Activated CD4-positive, alpha-beta memory T cell treated with anti-CD3 and anti-CD28 coated beads, Interleukin-2, amount 10 ng/mL, durations not matched to agents 7 days and 5 days (primary cell): Measurements from ENCODE around the gene PHACTR1. TPM values are rescaled to one million over a fixed set of nuclear protein-coding genes. Genes with fewer than 3 reads are reported as not detected.
"Not testable (repeated sequence)": the region's sequence is repeated elsewhere in the genome, so short reads cannot be mapped to it uniquely, and the experiment has no call there.

Experiments
- CTCF ChIA-PET: fragments of 350-600 bp; sonication (Branson Sonifier 250); formaldehyde crosslinking; loops from one replicate; lab custom pipeline; 2021; ENCODE audit warnings: antibody characterized with exemption, inconsistent platforms; lab: Charles Lee
- POLR2A ChIA-PET: fragments of 350-600 bp; sonication (Branson Sonifier 250); formaldehyde crosslinking; loops from one replicate; lab custom pipeline; 2021; ENCODE audit warnings: antibody characterized with exemption; lab: Charles Lee
- DNase-seq: peaks from one replicate; pipeline ENCODE4 v3.0.0-alpha.2; 2020
- H3K27ac Mint-ChIP-seq: one replicate; pipeline ENCODE4 v1.8.0; 2021; ENCODE audit warnings: mild to moderate bottlenecking, mixed read lengths
- H3K27me3 Mint-ChIP-seq: one replicate; pipeline ENCODE4 v1.8.0; 2021; ENCODE audit warnings: mixed read lengths
- H3K36me3 Mint-ChIP-seq: one replicate; pipeline ENCODE4 v1.8.0; 2021; ENCODE audit warnings: low read depth, mixed read lengths
- H3K4me1 Mint-ChIP-seq: one replicate; pipeline ENCODE4 v1.8.0; 2021; ENCODE audit warnings: mixed read lengths
- H3K4me3 Mint-ChIP-seq: one replicate; pipeline ENCODE4 v1.8.0; 2021; ENCODE audit warnings: mild to moderate bottlenecking, mixed read lengths
- H3K9me3 Mint-ChIP-seq: one replicate; pipeline ENCODE4 v1.8.0; 2021; ENCODE audit warnings: mixed read lengths
- total RNA-seq, 2 experiments: library from RNA; stranded (reverse); gene quantifications; one replicate each; pipeline ENCODE4 v1.2.3, GENCODE V29; 2021

The PHACTR1 gene
- total RNA-seq, 2 experiments from 2014 or later, result 0.33 to 0.53 TPM

DNA sequence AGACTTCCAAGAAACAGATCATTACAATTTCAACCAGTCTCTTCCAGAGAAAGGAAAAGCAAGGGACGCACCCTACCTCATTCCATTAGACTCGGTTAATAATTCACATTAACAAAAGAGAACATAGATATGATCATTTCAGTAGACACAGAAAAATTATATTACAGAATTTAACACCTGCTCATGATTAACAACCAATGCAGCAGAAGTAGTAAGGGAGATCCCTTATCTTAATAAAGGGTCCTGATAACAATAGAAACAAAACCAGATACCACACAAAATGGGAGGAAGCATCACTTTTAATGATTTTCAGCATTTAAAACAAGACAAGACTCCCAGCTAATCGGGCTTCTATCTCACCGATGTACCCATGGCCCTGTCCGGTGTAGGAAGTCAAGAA is 396.8 kb downstream of the PHACTR1 start:
- Mint-ChIP-seq H3K36me3 (no peaks in the 10 kb centered on the region), H3K4me3 (no peak overlapping the region), H3K9me3 (no peaks in the 10 kb centered on the region), H3K27ac (no peak overlapping the region), H3K27me3 (peaks cover 24% of the 10 kb centered on the region), H3K4me1 (no peaks in the 10 kb centered on the region)
- DNase-seq, result no peak
- ChIA-PET POLR2A (no interaction called here), CTCF (no interaction called here)

DNA sequence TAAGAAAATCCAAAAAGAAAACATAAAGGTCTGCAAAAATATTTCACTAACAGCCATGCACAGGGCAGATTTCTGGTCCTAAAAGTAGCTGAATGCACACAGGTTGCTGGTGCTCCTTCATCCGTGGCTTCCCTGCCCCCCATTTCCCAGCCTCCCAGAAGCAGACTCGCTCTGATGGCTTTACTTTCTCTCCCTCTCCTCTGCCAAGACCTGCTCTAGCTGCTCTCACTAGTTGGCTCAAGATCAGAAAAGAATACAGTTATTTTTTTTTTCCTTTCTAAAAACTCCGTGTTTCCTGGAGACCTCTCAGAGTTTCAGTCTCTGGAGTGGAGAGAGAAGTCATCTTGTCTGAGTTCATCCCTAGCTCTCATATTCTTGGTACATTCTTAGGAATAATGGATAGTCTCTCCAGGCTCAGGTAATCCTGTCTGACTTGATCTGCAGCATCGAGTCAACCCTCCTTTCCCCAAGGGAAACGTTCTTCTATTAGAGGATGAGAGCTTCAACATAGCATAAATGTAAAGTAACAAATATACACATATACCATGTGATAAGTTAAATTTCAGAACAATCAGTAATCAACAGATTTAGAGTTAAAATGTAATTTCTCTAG is 397.5 kb downstream of the PHACTR1 start:
- POLR2A ChIA-PET, result no interaction called here
- Mint-ChIP-seq H3K36me3 (no peaks in the 10 kb centered on the region), H3K4me3 (no peak overlapping the region), H3K4me1 (no peaks in the 10 kb centered on the region), H3K27ac (no peak overlapping the region), H3K9me3 (no peaks in the 10 kb centered on the region), H3K27me3 (peaks cover 24% of the 10 kb centered on the region)
- DNase-seq, result no peak
- CTCF ChIA-PET, result no interaction called here

GRCh38 chr6:13116155-13116554 is 399.6 kb downstream of the PHACTR1 start:
- no peaks in the 10 kb centered on the region for H3K4me1 Mint-ChIP-seq
- H3K27ac Mint-ChIP-seq, result no peak overlapping the region
- H3K36me3 Mint-ChIP-seq, result no peaks in the 10 kb centered on the region
- H3K27me3 Mint-ChIP-seq, result peaks cover 28% of the 10 kb centered on the region
- no peak for DNase-seq
- ChIA-PET POLR2A (no interaction called here), CTCF (no interaction called here)
- no peak overlapping the region for H3K4me3 Mint-ChIP-seq
- H3K9me3 Mint-ChIP-seq, result no peaks in the 10 kb centered on the region

DNA sequence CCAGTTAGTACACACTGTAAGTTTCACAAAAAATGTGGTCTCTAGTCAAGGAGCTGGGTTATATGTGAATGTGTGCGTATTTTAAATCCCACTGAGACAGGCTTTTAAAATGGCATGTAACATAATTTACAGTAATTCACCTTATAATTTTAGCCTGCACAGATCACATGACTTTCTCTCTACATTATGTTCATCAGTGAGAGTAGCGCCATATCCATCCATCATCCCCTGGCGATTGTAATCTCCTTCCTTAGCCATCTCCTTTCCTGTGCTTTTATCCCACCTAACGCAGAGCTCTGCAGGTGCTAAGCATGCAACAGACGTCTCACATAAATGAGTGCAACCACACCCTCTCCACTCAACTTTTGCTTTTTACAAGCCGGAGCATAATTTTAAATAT is 401.0 kb downstream of the PHACTR1 start:
- ChIA-PET POLR2A (no interaction called here), CTCF (no interaction called here)
- no peak overlapping the region for H3K4me3 Mint-ChIP-seq
- H3K27ac Mint-ChIP-seq, result no peak overlapping the region
- no peaks in the 10 kb centered on the region for H3K9me3 Mint-ChIP-seq
- no peak for DNase-seq
- no peaks in the 10 kb centered on the region for H3K4me1 Mint-ChIP-seq
- no peaks in the 10 kb centered on the region for H3K36me3 Mint-ChIP-seq
- H3K27me3 Mint-ChIP-seq, result peaks cover 17% of the 10 kb centered on the region

DNA sequence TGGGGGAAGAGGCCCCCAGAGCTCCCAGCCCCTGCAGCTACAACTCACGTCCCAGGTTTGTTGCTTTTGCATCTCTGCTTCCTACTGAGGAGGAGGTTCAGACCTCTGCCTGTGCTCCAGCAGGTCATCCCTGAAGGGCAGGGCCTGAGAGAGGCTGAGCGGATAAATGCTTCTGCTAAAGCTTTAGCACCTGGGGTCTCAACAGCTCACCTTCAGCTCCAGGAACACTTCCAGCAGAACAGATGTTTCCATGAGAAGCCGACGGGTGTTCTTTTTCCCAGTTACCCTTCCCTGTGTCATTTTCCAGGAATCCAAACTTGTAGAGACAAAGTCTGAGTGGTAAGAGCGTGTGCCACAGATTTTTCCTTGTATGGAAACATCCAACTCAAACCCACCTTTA is 403.0 kb downstream of the PHACTR1 start:
- no peaks in the 10 kb centered on the region for H3K4me1 Mint-ChIP-seq
- no peak for DNase-seq
- H3K36me3 Mint-ChIP-seq, result no peaks in the 10 kb centered on the region
- no peak overlapping the region for H3K4me3 Mint-ChIP-seq
- H3K9me3 Mint-ChIP-seq, result no peaks in the 10 kb centered on the region
- H3K27ac Mint-ChIP-seq, result no peak overlapping the region
- CTCF ChIA-PET, result no interaction called here
- POLR2A ChIA-PET, result no interaction called here
- H3K27me3 Mint-ChIP-seq, result peaks cover 21% of the 10 kb centered on the region

DNA sequence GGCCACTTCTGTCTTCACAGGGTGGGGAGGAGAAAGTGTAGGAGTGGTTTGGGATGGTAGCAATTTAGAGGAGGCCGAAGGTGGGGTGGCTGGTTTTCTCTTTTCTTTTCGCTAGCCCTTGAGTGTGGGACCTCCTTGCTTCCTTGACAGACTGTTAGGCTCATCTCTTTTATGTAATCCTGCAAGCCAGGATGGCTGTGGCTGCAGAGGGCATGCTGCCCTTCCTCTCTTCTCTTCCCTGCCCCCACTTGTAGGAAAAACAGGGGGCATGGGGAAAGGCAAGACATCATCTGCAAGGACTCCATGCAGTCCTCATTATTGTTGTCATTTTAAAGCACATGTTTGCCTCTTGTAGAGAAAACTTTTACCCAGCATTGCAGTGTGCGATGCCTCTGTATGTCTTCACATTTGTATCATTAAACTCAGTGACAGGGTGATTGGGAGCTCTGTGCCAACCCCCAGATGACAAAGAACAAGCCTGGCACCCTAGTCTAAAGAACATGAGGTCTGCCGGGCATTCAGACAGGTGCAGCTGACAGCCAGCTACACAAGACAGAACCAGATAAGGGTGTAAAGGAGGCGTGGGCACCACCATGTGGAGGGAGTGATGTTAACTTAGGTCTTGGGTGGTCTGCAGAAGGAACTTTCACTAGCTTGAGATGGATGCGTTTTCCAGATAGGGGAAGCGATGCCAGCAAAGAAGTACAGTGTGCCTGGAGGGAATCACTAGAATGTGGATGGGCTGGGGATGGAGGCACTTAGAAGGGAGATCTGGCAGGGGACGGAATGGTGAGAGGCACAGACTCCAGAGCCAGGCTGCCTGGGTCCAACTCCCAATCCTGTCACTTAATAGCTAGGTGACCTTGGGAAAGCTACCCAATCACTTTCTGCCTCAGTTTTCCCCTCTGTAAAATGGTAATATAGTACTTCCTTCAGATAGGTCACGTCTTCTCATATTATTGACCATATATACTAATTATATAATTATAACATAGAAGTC is 404.2 kb downstream of the PHACTR1 start:
- ChIA-PET CTCF (no interaction called here), POLR2A (no interaction called here)
- H3K27me3 Mint-ChIP-seq, result peaks cover 22% of the 10 kb centered on the region
- no peaks in the 10 kb centered on the region for H3K9me3 Mint-ChIP-seq
- no peaks in the 10 kb centered on the region for H3K4me1 Mint-ChIP-seq
- no peak overlapping the region for H3K4me3 Mint-ChIP-seq
- H3K36me3 Mint-ChIP-seq, result no peaks in the 10 kb centered on the region
- no peak for DNase-seq
- no peak overlapping the region for H3K27ac Mint-ChIP-seq

DNA sequence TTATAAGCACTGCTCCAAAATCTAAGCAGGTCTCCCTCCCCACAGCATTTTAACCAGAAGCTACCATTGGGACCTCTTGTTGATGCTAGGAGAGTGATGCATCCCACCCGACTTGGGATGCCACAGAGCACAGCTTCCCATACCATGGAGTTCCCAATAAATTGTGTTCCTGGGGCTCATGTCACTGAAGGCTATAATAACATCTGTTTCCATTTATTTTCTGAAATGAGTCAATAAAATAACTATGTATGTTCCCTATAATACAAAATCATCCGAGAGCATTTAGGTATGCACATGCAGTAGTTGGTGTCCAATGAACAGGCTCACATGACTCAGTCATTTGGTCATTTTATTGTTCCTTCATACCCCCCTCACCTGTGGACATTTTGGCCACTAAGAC is 407.6 kb downstream of the PHACTR1 start:
- Mint-ChIP-seq H3K27ac (no peak overlapping the region), H3K9me3 (no peaks in the 10 kb centered on the region), H3K4me1 (no peaks in the 10 kb centered on the region), H3K27me3 (peaks cover 31% of the 10 kb centered on the region), H3K36me3 (no peaks in the 10 kb centered on the region), H3K4me3 (no peak overlapping the region)
- DNase-seq, result no peak
- CTCF ChIA-PET, result no interaction called here
- POLR2A ChIA-PET, result no interaction called here

DNA sequence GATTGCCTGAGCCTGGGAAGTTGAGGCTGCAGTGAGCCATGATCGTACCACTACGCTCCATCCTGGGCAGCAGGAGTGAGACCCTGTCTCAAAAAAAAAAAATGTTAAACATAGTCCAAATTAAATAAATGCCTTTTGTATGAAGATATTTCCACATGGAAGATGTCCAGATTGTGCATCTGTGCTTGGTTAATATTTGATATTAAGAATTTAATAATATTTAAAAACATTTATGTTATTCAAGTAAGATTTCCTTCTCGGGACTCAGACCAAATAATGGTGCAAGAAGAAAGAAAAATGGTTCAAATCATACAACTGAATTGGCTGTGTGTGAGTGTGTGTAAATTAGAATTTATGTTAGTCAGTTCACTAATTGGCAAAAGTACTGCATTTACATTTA is 409.3 kb downstream of the PHACTR1 start:
- H3K4me3 Mint-ChIP-seq, result no peak overlapping the region
- POLR2A ChIA-PET, result no interaction called here
- no peak for DNase-seq

DNA sequence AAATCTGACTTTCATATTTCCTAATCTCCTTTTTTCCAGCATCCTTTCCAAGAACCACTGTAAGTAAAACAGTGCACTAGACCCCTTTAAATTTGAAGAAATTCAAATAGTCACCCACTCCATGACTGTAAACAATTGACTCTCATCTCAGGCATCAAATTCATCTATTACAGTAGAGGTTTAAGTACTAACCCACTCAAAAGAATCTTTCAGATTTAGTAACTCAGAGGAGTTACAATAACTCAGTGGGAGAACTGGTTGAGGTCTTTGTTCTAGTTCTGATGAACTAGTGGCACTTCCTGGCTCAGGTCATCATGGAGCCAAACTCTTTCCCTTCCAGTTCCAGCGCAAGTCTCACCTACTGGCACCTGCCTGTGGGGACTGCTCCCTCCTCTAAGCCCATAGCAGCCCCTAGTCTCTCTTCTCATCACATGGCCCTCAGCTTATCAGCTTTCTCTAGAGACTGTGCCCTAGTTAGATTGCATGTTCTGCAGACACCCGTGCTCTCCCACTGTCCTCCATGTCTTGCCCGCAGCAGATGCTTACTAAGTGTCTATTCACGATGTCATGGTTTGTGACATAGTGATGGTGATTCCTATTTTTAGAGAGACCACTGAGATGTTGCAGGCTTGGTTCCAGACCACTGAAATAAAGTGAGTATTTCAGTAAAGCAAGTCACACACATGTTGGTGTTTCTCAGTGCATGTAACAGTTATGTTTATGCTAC is 415.5 kb downstream of the PHACTR1 start:
- Mint-ChIP-seq H3K4me3 (no peak overlapping the region), H3K9me3 (no peaks in the 10 kb centered on the region), H3K36me3 (no peaks in the 10 kb centered on the region), H3K27ac (no peak overlapping the region), H3K4me1 (no peaks in the 10 kb centered on the region), H3K27me3 (peaks cover 16% of the 10 kb centered on the region)
- CTCF ChIA-PET, result no interaction called here
- no peak for DNase-seq
- POLR2A ChIA-PET, result no interaction called here

More for the DNA sequence above, 409.3 kb downstream of the PHACTR1 start:
- Mint-ChIP-seq H3K36me3 (no peaks in the 10 kb centered on the region), H3K4me1 (no peaks in the 10 kb centered on the region), H3K9me3 (no peaks in the 10 kb centered on the region), H3K27ac (no peak overlapping the region), H3K27me3 (peaks cover 29% of the 10 kb centered on the region)
- CTCF ChIA-PET, result no interaction called here

DNA sequence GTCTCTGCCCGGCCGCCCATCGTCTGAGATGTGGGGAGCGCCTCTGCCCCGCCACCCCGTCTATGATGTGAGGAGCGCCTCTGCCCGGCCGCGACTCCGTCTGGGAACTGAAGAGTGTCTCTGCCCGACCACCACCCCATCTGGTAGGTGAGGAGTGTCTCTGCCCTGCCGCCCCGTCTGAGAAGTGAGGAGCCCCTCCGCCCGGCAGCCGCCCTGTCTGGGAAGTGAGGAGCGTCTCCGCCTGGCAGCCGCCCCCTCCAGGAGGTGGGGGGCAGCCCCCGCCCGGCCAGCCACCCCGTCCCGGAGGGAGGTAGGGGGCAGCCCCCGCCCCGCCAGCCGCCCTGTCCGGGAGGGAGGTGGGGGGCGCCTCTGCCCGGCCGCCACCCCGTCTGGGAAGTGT is 417.3 kb downstream of the PHACTR1 start:
- H3K4me1 Mint-ChIP-seq, DNase-seq, H3K9me3 Mint-ChIP-seq, CTCF ChIA-PET, POLR2A ChIA-PET, H3K4me3 Mint-ChIP-seq, H3K27ac Mint-ChIP-seq, H3K36me3 Mint-ChIP-seq: not testable (repeated sequence)
- H3K27me3 Mint-ChIP-seq, result peaks cover 11% of the 10 kb centered on the region

- Mint-ChIP-seq H3K9me3 (no peaks in the 10 kb centered on the region), H3K27me3 (peaks cover 6% of the 10 kb centered on the region), H3K36me3 (no peaks in the 10 kb centered on the region), H3K4me1 (no peaks in the 10 kb centered on the region), H3K4me3 (no peak overlapping the region), H3K27ac (no peak overlapping the region)
- POLR2A ChIA-PET, result no interaction called here
- CTCF ChIA-PET, result no interaction called here
- DNase-seq, result no peak
These were observed 418.6 kb downstream of the PHACTR1 start for GRCh38 chr6:13135152-13135551.

DNA sequence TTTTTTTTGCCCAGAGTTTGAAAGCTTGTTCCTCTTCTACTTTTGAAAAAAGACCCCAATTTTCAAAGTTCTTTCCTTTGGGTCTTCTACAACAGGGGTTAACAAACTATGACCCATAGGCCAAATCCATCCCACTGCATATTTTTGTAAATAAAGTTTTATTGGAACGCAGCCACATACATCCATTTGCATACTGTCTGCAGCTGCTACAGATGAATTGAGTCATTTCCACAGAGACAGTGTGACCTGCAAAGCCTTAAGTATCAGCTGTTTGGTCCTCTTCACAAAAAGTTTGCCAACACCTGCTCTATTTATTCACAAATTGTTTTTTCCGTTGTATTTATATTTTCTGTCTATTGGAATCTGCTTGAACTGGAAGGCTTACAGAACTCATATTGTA is 422.6 kb downstream of the PHACTR1 start:
- no peak overlapping the region for H3K27ac Mint-ChIP-seq
- H3K27me3 Mint-ChIP-seq, result peaks cover 5% of the 10 kb centered on the region
- H3K36me3 Mint-ChIP-seq, result no peaks in the 10 kb centered on the region
- DNase-seq, result no peak
- ChIA-PET CTCF (interaction anchor here (1.3 kb wide), 1 partner anchor 11 kb away, joined by 5 read pairs; no protein-coding TSS in a partner anchor), POLR2A (no interaction called here)
- no peaks in the 10 kb centered on the region for H3K9me3 Mint-ChIP-seq
- H3K4me1 Mint-ChIP-seq, result no peaks in the 10 kb centered on the region
- no peak overlapping the region for H3K4me3 Mint-ChIP-seq

DNA sequence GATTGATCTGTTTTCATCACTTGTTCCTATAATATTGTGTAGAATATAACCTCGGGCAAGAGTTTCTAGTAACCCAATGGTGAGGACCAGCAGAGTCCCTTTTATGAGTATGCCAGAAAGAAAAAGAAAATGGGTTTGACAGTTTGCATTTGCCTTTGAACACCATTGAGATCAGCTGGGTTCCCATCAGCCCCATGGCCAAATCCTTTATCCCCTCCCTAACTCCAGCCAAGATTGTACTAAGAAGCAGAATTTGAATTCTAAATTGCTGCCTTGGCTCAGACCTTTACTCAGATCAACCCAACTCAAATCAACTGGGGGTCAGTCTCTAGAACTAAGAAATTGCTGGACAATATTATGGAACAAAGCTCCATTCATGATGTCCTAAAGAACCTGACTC is 424.4 kb downstream of the PHACTR1 start:
- Mint-ChIP-seq H3K27me3 (peaks cover 7% of the 10 kb centered on the region), H3K9me3 (no peaks in the 10 kb centered on the region)
- CTCF ChIA-PET, result no interaction called here

More for the DNA sequence above, 424.4 kb downstream of the PHACTR1 start:
- no peak overlapping the region for H3K4me3 Mint-ChIP-seq
- H3K4me1 Mint-ChIP-seq, result no peaks in the 10 kb centered on the region
- no peaks in the 10 kb centered on the region for H3K36me3 Mint-ChIP-seq
- POLR2A ChIA-PET, result no interaction called here
- no peak for DNase-seq
- H3K27ac Mint-ChIP-seq, result no peak overlapping the region
